Activated CD8-positive, alpha-beta memory T cell treated with anti-CD3 and anti-CD28 coated beads for 4 hours (primary cell): ENCODE data around the gene CHODL.

Experiments
- DNase-seq, 2 donors: peaks; one replicate each; pipeline ENCODE4 v3.0.0-alpha.2; 2020; ENCODE audit warnings: low read depth in 2 of 2

The CHODL gene

GRCh38 chr21:18289876-18290275, 45.2 kb downstream of the CHODL start:
- no peak for DNase-seq

GRCh38 chr21:18294100-18294499, 49.5 kb downstream of the CHODL start:
- DNase-seq: no peak

- DNase-seq: no peak
Observed at GRCh38 chr21:18298228-18298627, 53.6 kb downstream of the CHODL start.
